Colonic mucosa (tissue), 4 donors: Measurements from ENCODE around the gene IL12RB1. TPM values are rescaled to one million over a fixed set of nuclear protein-coding genes. Genes with fewer than 3 reads are reported as not detected.

Source experiments
- DNase-seq: peaks from one replicate; pipeline ENCODE4 v3.0.0-alpha.2; 2020
- H3K27ac ChIP-seq: fragments of 200-600 bp; one replicate; pipeline ENCODE4 v1.8.0; 2021
- H3K27me3 ChIP-seq: fragments of 200-600 bp; one replicate; pipeline ENCODE4 v1.8.0; 2021
- H3K36me3 ChIP-seq: fragments of 200-600 bp; one replicate; pipeline ENCODE4 v1.8.0; 2021
- H3K4me1 ChIP-seq: fragments of 200-600 bp; one replicate; pipeline ENCODE4 v1.8.0; 2021; ENCODE audit warnings: mild to moderate bottlenecking
- H3K4me3 ChIP-seq: fragments of 200-600 bp; one replicate; pipeline ENCODE4 v1.8.0; 2021
- H3K9ac ChIP-seq, 2 donors: one replicate each; pipeline ENCODE4 v1.7.0; 2013; ENCODE audit warnings: control low read depth in 2 of 2, low read depth in 2 of 2, low read length in 2 of 2
- H3K9me3 ChIP-seq: fragments of 200-600 bp; one replicate; pipeline ENCODE4 v1.8.0; 2021
- CTCF ChIP-seq: fragments of 200-600 bp; IDR thresholded peaks from one replicate; pipeline ENCODE4 v1.8.0; 2022; ENCODE audit warnings: antibody characterized with exemption, mild to moderate bottlenecking
- intact Hi-C: fragments of 100-400 bp; cut with DNase I; formaldehyde crosslinking; loops from one replicate; pipeline ENCODE4 v1.14.1; 2022
- total RNA-seq, 2 donors: library from RNA; stranded (reverse); fragmentation: NEBNext Ultra II Directional in 1 of 2; extraction: Animal tissue kit (Norgen Biotek cat#: 25700) in 1 of 2; gene quantifications; one replicate each; pipeline ENCODE4 v1.2.1, GENCODE V29; 2021
- donor health status: healthy.
- donor health status: DM: no; HTN: no; CAD: no.
- donor health status: DM: no; HTN: no; CAD: no.

Gene IL12RB1
- total RNA-seq, 2 donors from 2014 or later = 0.53 to 1.1 TPM

- intact Hi-C loops = no loop called here
- Histone ChIP-seq H3K4me3 (no peak overlapping the region), H3K9me3 (no peaks in the 10 kb centered on the region), H3K27ac (no peak overlapping the region), H3K4me1 (peaks cover 3% of the 10 kb centered on the region), H3K36me3 (peaks cover 9% of the 10 kb centered on the region), H3K27me3 (no peaks in the 10 kb centered on the region), H3K9ac (no peak overlapping the region)
- no peak for DNase-seq
- TF ChIP-seq CTCF = no peak
Measured at GRCh38 chr19:18013210-18014111, 73.3 kb downstream of the IL12RB1 start.

- H3K4me3 ChIP-seq = no peak overlapping the region
- TF ChIP-seq CTCF = no peak
- intact Hi-C loops = no loop called here
- no peak overlapping the region for H3K9ac ChIP-seq
- no peaks in the 10 kb centered on the region for H3K9me3 ChIP-seq
- H3K36me3 ChIP-seq = peaks cover 9% of the 10 kb centered on the region
- H3K4me1 ChIP-seq = peaks cover 3% of the 10 kb centered on the region
- no peak overlapping the region for H3K27ac ChIP-seq
- H3K27me3 ChIP-seq = no peaks in the 10 kb centered on the region
- no peak for DNase-seq
Measured at GRCh38 chr19:18010149-18010548, 76.6 kb downstream of the IL12RB1 start.

GRCh38 chr19:18009412-18010066 is 77.2 kb downstream of the IL12RB1 start:
- Histone ChIP-seq H3K4me3 (peak overlapping the region; percentile 39), H3K27me3 (no peaks in the 10 kb centered on the region), H3K9me3 (no peaks in the 10 kb centered on the region), H3K27ac (no peak overlapping the region), H3K36me3 (peaks cover 9% of the 10 kb centered on the region), H3K4me1 (peaks cover 3% of the 10 kb centered on the region), H3K9ac (peak overlapping the region in 1 of 2 donors; percentile 40)
- DNase-seq = no peak
- no peak for TF ChIP-seq CTCF
- intact Hi-C loops = no loop called here

Other genes with a start within 250 kb of the IL12RB1 start
- gene JAK3, start 239.0 kb downstream of the IL12RB1 start, total RNA-seq = 1 to 10 TPM; 3.1 to 4.0 TPM
- gene RPL18A, start 227.0 kb downstream of the IL12RB1 start, total RNA-seq = 1,000 to 10,000 TPM; 1,592 to 1,923 TPM
- gene SLC5A5, start 215.0 kb downstream of the IL12RB1 start, total RNA-seq = not detected
- gene CCDC124, start 153.9 kb downstream of the IL12RB1 start, total RNA-seq = 100 to 1,000 TPM in 1 of 2 donors, 10 to 100 TPM in 1; 45.2 to 122 TPM
- gene KCNN1, start 119.8 kb downstream of the IL12RB1 start, total RNA-seq = not detected
- gene ARRDC2, start 78.8 kb downstream of the IL12RB1 start, total RNA-seq = 10 to 100 TPM; 15.8 to 16.4 TPM
- 10 to 100 TPM; 24.3 to 30.9 TPM for gene MAST3, start 10.8 kb upstream of the IL12RB1 start, total RNA-seq
- gene PIK3R2, start 66.2 kb upstream of the IL12RB1 start, total RNA-seq = 10 to 100 TPM; 42.9 to 48.2 TPM
- 10 to 100 TPM; 47.1 to 95.2 TPM for gene IFI30, start 86.9 kb upstream of the IL12RB1 start, total RNA-seq
- 10 to 100 TPM in 1 of 2 donors, 1 to 10 TPM in 1; 8.9 to 21.7 TPM for gene MPV17L2, start 106.3 kb upstream of the IL12RB1 start, total RNA-seq
- gene RAB3A, start 117.1 kb upstream of the IL12RB1 start, total RNA-seq = 1 to 10 TPM; 3.5 to 4.2 TPM
- gene PDE4C, start 139.5 kb upstream of the IL12RB1 start, total RNA-seq = 1 to 10 TPM; 2.1 TPM
- 1 to 10 TPM; 1.7 to 3.0 TPM for gene IQCN, start 187.5 kb upstream of the IL12RB1 start, total RNA-seq
- 100 to 1,000 TPM; 177 to 418 TPM for gene JUND, start 194.7 kb upstream of the IL12RB1 start, total RNA-seq
- 100 to 1,000 TPM; 128 to 308 TPM for gene LSM4, start 236.1 kb upstream of the IL12RB1 start, total RNA-seq